Frontal cortex (tissue), 4 donors: Measurements from ENCODE around the gene CTU2. TPM values are rescaled to one million over a fixed set of nuclear protein-coding genes. Genes with fewer than 3 reads are reported as not detected.

Experiments
- DNase-seq, 2 donors: peaks; one replicate each; pipeline ENCODE4 v3.0.0; 2012; ENCODE audit warnings: low spot score in 2 of 2
- FAIRE-seq: peaks from 2 replicates; lab custom pipeline; 2012; peaks lifted over from hg19 to GRCh38; lab: Jason Lieb, UNC
- total RNA-seq: library from RNA; depleted of rRNA; stranded (reverse); fragments of >200 nt; gene quantifications from one replicate; pipeline ENCODE4 v1.2.3, GENCODE V29; 2014
- donor health status: control.
- donor health status: control.
- donor health status: control.

Gene CTU2
- total RNA-seq, 1 donor from 2014 or later = 15.1 TPM

- no peak for DNase-seq
- FAIRE-seq = no peak
Observed at GRCh38 chr16:88754109-88754911, 48.0 kb downstream of the CTU2 start.

GRCh38 chr16:88754912-88755744 lies 48.8 kb downstream of the CTU2 start:
- FAIRE-seq = no peak
- peak in 1 of 2 donors; percentile 64 for DNase-seq

GRCh38 chr16:88755745-88756443 lies 49.6 kb downstream of the CTU2 start:
- FAIRE-seq (no peak), DNase-seq (no peak)

GRCh38 chr16:88758227-88758943 lies 52.1 kb downstream of the CTU2 start:
- no peak for DNase-seq
- FAIRE-seq = no peak

- DNase-seq = no peak
- FAIRE-seq = no peak
Observed at GRCh38 chr16:88758944-88759244, 52.6 kb downstream of the CTU2 start.

- FAIRE-seq (no peak), DNase-seq (no peak)
Observed at GRCh38 chr16:88759245-88759975, 53.1 kb downstream of the CTU2 start.

GRCh38 chr16:88759976-88760350 lies 53.7 kb downstream of the CTU2 start:
- FAIRE-seq (no peak), DNase-seq (no peak)

- DNase-seq = no peak
Observed at GRCh38 chr16:88760424-88761142, 54.3 kb downstream of the CTU2 start.

GRCh38 chr16:88761143-88761534 lies 54.8 kb downstream of the CTU2 start:
- FAIRE-seq (no peak), DNase-seq (no peak)

More at GRCh38 chr16:88760424-88761142, 54.3 kb downstream of the CTU2 start:
- FAIRE-seq = no peak

GRCh38 chr16:88761830-88762229 lies 55.5 kb downstream of the CTU2 start:
- no peak for FAIRE-seq
- no peak for DNase-seq

- FAIRE-seq (no peak), DNase-seq (no peak)
Observed at GRCh38 chr16:88762258-88762870, 56.1 kb downstream of the CTU2 start.

GRCh38 chr16:88762941-88763340 lies 56.6 kb downstream of the CTU2 start:
- FAIRE-seq (no peak), DNase-seq (no peak)

GRCh38 chr16:88763502-88764053 lies 57.3 kb downstream of the CTU2 start:
- DNase-seq (no peak), FAIRE-seq (no peak)

GRCh38 chr16:88764080-88764479 lies 57.8 kb downstream of the CTU2 start:
- DNase-seq (no peak), FAIRE-seq (no peak)

GRCh38 chr16:88764913-88765349 lies 58.6 kb downstream of the CTU2 start:
- DNase-seq (no peak), FAIRE-seq (no peak)
